ENCODE measurements around the gene MMP14.

The MMP14 gene

GRCh38 chr14:22877000-22877501 lies 40.7 kb downstream of the MMP14 start:
- TF ChIP-seq CTCF (IDR thresholded peaks at IDR 0.05; ENCODE audit: borderline replicate concordance, insufficient read depth, low read depth, low read length): no peak

GRCh38 chr14:22878271-22879246 lies 42.2 kb downstream of the MMP14 start:
- TF ChIP-seq CTCF (IDR thresholded peaks at IDR 0.05; ENCODE audit: borderline replicate concordance, insufficient read depth, low read depth, low read length): no peak
- no peak overlapping the region for H3K4me3 ChIP-seq (ENCODE audit: low read depth, low read length)

More at GRCh38 chr14:22877000-22877501, 40.7 kb downstream of the MMP14 start:
- H3K4me3 ChIP-seq (ENCODE audit: low read depth, low read length): no peak overlapping the region

- no peak overlapping the region for H3K4me3 ChIP-seq (ENCODE audit: low read depth, low read length)
- TF ChIP-seq CTCF (IDR thresholded peaks at IDR 0.05; ENCODE audit: borderline replicate concordance, insufficient read depth, low read depth, low read length): no peak
Measured at GRCh38 chr14:22882064-22882463, 45.7 kb downstream of the MMP14 start.

- no peak overlapping the region for H3K4me3 ChIP-seq (ENCODE audit: low read depth, low read length)
- no peak for TF ChIP-seq CTCF (IDR thresholded peaks at IDR 0.05; ENCODE audit: borderline replicate concordance, insufficient read depth, low read depth, low read length)
Measured at GRCh38 chr14:22882529-22883172, 46.3 kb downstream of the MMP14 start.

- no peak within 1 kb of the TSS for H3K4me3 ChIP-seq (ENCODE audit: low read depth, low read length)
- TF ChIP-seq CTCF (IDR thresholded peaks at IDR 0.05; ENCODE audit: borderline replicate concordance, insufficient read depth, low read depth, low read length): no peak
Measured at GRCh38 chr14:22883173-22883976, 47.0 kb downstream of the MMP14 start, which contains the start of gene REM2. TSS of gene REM2 (plus strand) at chr14:22883222. CDS start at chr14:22883288, 66 bp downstream.

- no peak for TF ChIP-seq CTCF (IDR thresholded peaks at IDR 0.05; ENCODE audit: borderline replicate concordance, insufficient read depth, low read depth, low read length)
- no peak overlapping the region for H3K4me3 ChIP-seq (ENCODE audit: low read depth, low read length)
Measured at GRCh38 chr14:22884076-22884737, 47.8 kb downstream of the MMP14 start.
